ENCODE results near the gene SLC1A6.

DNA sequence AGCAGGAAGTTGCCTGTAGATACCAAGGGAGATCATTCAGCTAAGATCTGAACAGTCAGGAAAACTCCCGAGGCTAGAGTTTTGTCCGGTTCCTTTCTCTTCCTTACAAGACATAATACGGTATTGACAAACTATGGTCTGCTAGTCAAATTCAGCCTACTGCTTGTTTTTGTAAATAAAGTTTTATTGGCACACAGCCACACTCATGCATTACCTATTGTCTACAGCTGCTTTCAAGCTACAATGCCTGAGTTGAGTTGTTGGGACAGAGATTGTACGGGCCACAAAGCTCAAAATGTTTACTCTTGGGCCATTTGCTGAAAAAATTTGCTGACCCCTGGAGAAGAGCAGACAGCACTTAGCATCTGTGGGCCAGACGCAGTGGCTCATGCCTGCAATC is 2.5 kb downstream of the SLC1A6 start:
- no peak for TF ChIP-seq SUZ12 (IDR thresholded peaks at IDR 0.05; ENCODE audit: extremely low read depth, insufficient read depth, insufficient read length)
- no peak for TF ChIP-seq ZNF274 (IDR thresholded peaks at IDR 0.05; ENCODE audit: low read depth, low read length)
- no peak for TF ChIP-seq YY1 (IDR thresholded peaks at IDR 0.05; ENCODE audit: insufficient read depth, insufficient read length)
